HG03521 (cell line): Measurements from ENCODE around the gene LRIF1.
"Not testable (repeated sequence)": the region's sequence is repeated elsewhere in the genome, so short reads cannot be mapped to it uniquely, and the experiment has no call there.

Source experiments
- ATAC-seq: cut with Tn5 transposase; IDR thresholded peaks from one replicate; pipeline ENCODE4 v1.9.1; 2021; ENCODE audit warnings: mild to moderate bottlenecking, moderate library complexity; ENCODE audit not compliant: unreplicated experiment

Gene LRIF1

GRCh38 chr1:110952031-110952430 lies 11.7 kb downstream of the LRIF1 start:
- ATAC-seq: no peak

GRCh38 chr1:110951161-110951560 lies 12.6 kb downstream of the LRIF1 start:
- ATAC-seq: no peak

- no peak for ATAC-seq
These were observed 15.5 kb downstream of the LRIF1 start for GRCh38 chr1:110948038-110948810.

GRCh38 chr1:110945626-110946025 lies 18.1 kb downstream of the LRIF1 start:
- ATAC-seq: no peak

GRCh38 chr1:110944806-110945205 lies 18.9 kb downstream of the LRIF1 start:
- no peak for ATAC-seq

- no peak for ATAC-seq
These were observed 27.2 kb downstream of the LRIF1 start for GRCh38 chr1:110936567-110936966.

- not testable (repeated sequence) for ATAC-seq
These were observed 32.6 kb downstream of the LRIF1 start for GRCh38 chr1:110931097-110931496.

- ATAC-seq: no peak
These were observed 34.8 kb downstream of the LRIF1 start for GRCh38 chr1:110928904-110929303.

- no peak for ATAC-seq
These were observed 35.5 kb downstream of the LRIF1 start for GRCh38 chr1:110928191-110928590.

- ATAC-seq: no peak
These were observed 36.1 kb downstream of the LRIF1 start for GRCh38 chr1:110927484-110928075.

- no peak for ATAC-seq
These were observed 41.8 kb downstream of the LRIF1 start for GRCh38 chr1:110921953-110922352.

GRCh38 chr1:110918016-110918415 lies 45.7 kb downstream of the LRIF1 start:
- ATAC-seq: no peak

GRCh38 chr1:110916669-110917306 lies 46.9 kb downstream of the LRIF1 start:
- no peak for ATAC-seq

- ATAC-seq: no peak
These were observed 47.5 kb downstream of the LRIF1 start for GRCh38 chr1:110916274-110916668.

GRCh38 chr1:110915804-110916203 lies 47.9 kb downstream of the LRIF1 start:
- no peak for ATAC-seq

GRCh38 chr1:110914676-110915075 lies 49.0 kb downstream of the LRIF1 start:
- no peak for ATAC-seq

- no peak for ATAC-seq
These were observed 50.9 kb downstream of the LRIF1 start for GRCh38 chr1:110912784-110913183.

- no peak for ATAC-seq
These were observed 59.7 kb downstream of the LRIF1 start for GRCh38 chr1:110903853-110904500.

- ATAC-seq: no peak
These were observed 60.8 kb downstream of the LRIF1 start for GRCh38 chr1:110902820-110903463.

- no peak for ATAC-seq
These were observed 64.3 kb downstream of the LRIF1 start for GRCh38 chr1:110899458-110899843.
